Posterior vena cava (tissue), 2 donors: ENCODE results near the gene BPIFB1. TPM values are rescaled to one million over a fixed set of nuclear protein-coding genes. Genes with fewer than 3 reads are reported as not detected.

Source experiments
- DNase-seq: peaks from one replicate; pipeline ENCODE4 v3.0.0-alpha.2; 2020; ENCODE audit warnings: low spot score
- intact Hi-C, 2 donors: fragments of 100-400 bp; cut with DNase I; formaldehyde crosslinking; loops; one replicate each; pipeline versions ENCODE4 v1.14.1 to v1.14.2; 2022 to 2023
- total RNA-seq, 2 donors: library from RNA; stranded (reverse); fragmentation: NEBNext Ultra II Directional; extraction: Animal tissue kit (Norgen Biotek cat#: 25700); gene quantifications; one replicate each; pipeline ENCODE4 v1.2.1, GENCODE V29; 2021
- donor health status: DM: yes; HTN: yes; CAD: no.
- donor health status: DM: yes; HTN: yes; CAD: no.

The BPIFB1 gene
- total RNA-seq, 2 donors from 2014 or later: not detected

GRCh38 chr20:33313686-33314314 lies 30.8 kb downstream of the BPIFB1 start:
- no peak for DNase-seq
- intact Hi-C loops: no loop called here

DNA sequence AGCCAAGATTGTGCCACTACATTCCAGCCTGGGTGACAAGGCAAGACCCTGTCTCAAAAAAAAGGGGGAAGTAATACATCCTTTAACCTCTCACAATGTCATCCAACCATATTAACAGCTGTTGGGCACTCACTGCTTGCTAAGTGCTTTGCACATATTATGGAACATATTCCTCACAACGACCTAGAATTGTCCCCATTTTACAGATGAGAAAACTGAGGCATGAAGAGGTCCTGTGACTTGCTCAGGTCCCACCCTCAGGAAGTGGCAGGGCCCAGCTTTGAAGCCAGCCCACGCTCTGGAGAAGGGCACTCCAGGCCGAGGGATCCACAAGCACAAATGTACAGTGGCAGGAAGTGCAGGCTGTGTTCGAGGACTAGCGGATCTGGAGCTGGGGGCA lies 33.3 kb downstream of the BPIFB1 start:
- no peak for DNase-seq
- intact Hi-C loops: no loop called here

- no peak for DNase-seq
- intact Hi-C loops: no loop called here
Observed at GRCh38 chr20:33316958-33317357, 33.9 kb downstream of the BPIFB1 start.

- no peak for DNase-seq
Observed at GRCh38 chr20:33317424-33318095, 34.5 kb downstream of the BPIFB1 start.

DNA sequence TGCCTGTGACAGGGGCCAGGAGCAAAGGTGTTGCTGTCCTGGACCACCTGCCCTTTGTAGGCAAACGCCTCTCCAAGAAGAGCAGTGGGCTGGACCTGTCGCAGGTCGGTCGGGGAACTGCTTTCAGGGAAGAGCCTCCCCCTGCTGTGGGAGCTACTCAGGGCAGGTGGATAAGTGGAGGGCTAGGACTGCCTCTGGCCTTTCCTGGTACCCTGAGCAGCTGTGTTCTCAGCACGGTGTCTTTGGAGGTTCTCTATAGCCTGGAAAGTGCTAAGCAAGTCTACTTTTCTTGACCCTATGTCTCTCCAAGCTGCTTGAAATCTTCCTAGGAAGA lies 35.0 kb downstream of the BPIFB1 start:
- intact Hi-C loops: no loop called here
- no peak for DNase-seq

More at GRCh38 chr20:33317424-33318095, 34.5 kb downstream of the BPIFB1 start:
- intact Hi-C loops: no loop called here

DNA sequence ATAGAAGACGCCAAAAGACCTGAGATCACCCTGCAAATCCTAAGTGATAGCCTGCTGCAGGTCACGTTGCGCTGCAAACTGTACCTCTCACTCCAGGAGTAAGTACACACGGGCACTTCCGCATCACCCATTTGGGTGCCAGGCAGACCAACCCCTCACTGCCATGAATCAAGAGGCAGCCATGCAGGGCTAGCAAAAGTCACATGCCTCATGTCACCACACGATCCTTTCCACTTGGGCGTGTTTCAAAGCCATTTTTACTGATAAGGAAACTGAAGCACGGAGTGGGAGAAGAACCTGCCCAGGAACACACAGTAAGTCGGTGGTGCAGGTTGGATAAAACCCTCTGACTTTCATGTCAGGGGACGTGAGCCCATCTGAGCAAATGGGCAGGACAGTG lies 37.0 kb downstream of the BPIFB1 start:
- intact Hi-C loops: no loop called here
- DNase-seq: no peak

DNA sequence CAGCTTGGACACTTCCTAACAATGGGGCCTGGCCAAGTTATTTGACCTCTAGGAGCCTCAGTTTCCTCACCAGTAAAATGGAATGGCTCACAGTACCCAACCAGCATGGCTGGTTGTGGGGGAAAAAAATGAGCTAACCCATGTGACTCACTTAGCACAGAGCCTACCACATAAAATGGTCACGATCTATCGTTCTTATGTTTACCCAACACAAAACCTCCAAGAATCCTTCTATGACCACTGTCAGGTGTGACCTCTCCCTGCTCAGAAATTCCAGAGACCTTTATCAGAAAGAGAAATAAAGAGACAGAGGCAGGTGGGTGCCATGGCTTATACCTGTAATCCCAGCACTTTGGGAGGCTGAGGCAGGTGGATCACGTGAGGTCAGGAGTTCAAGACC lies 39.4 kb downstream of the BPIFB1 start:
- intact Hi-C loops: no loop called here
- no peak for DNase-seq

DNA sequence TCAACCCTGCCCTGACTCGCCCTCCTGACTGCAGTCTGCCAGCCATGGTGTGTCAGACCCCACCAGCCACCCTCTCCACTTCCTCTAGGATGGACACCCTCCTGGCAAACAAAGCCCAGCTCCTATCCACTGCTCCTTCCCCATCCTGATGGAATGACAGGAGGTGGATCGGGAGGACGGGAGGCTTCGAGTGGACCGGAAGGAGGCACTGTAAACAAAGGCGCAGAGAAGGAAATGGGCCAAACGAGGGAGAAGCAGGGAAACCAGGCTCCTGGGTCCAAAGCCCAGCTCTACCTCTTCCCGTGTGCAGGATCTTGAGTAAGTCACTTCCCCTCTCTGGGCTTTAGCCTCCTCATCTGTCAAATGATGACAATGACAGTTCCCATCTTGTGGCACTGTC lies 40.2 kb downstream of the BPIFB1 start:
- intact Hi-C loops: no loop called here
- no peak for DNase-seq

DNA sequence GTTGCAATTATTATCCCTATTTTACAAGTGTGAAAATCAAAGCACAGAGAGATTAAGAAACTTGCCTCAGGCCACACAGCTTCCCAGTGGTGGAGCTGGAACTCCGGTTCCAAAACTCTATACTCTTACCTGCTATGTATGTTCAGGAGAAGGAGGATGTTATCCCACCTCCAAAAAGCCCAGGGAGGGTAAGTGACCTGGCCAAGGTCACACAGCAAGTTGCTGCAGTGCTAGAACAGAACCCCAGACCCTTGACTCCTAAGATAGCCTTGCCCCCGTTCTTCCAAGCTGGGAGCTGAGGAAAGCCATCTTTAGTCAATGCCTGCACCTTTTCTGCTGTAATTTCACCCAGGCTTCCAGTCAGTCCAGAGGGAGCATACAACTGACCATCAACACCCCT lies 42.3 kb downstream of the BPIFB1 start:
- intact Hi-C loops: no loop called here
- DNase-seq: no peak

DNA sequence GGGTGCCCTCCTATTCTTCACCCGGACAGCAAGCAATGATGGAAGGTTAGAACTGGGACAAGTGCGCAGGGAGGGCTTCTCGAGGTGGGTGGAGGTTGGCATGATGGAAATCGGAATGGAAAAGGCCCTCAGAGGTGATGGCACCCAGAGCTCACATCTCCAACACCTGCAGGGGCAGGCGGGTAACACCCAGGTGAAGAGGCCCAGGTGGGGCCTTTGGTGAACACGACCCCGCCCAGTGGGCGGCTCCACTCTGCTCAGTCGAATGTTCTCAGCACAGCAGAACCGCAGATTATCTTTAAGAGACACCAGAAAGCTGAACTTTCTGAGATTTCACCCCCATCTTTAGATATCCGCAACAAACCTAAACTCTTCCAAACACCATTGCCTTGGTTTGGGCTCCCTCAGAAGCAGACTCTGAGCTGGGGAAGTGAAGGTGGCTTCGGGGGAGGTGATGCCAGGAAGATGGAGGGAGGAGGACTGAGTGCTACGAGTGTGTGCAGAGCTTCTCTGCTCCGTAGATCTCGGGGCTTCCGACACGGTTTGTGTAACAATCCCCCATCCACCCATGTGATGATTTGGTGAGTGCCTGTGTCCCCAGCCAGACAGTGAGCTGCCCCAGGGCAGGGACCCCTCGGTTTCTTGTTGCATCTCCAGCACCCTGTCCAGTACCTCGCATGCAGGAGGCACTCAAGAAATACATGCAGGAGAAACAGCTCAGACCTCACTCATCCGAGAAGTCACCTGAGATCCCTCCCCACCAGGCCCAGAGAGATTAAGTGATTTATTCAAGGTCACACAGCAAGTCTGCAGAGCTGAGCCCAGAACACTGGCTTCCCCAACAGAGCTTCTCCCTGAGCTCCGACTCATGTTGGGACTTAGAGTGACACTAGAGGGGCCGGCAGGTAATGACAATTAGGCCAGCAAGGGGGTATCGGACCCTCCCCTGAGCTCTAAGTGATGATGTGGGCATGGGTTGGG lies 45.4 kb downstream of the BPIFB1 start:
- no peak for DNase-seq

GRCh38 chr20:33332905-33333456 lies 50.0 kb downstream of the BPIFB1 start:
- intact Hi-C loops: no loop called here
- no peak for DNase-seq

More for the DNA sequence above, 45.4 kb downstream of the BPIFB1 start:
- intact Hi-C loops: no loop called here

DNA sequence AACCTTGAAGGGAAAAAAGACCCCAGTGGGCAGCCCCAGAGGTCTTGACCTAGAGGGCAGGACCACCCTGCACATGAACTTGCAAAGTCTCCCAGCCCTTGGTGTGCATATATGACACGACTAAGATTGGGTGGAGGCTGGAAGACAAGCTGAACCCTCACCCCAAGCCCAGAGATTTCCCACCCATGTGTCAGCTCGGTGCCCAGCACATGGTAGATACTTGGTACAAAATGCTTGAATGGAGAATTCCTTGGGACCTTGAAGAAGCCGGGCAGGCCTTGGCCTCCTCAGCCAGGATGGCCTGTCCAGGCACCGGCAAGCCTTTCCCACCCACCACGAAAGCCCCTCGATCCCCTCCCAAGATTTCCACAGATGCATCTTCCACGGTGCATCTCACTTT lies 50.6 kb downstream of the BPIFB1 start:
- intact Hi-C loops: no loop called here
- DNase-seq: no peak

DNA sequence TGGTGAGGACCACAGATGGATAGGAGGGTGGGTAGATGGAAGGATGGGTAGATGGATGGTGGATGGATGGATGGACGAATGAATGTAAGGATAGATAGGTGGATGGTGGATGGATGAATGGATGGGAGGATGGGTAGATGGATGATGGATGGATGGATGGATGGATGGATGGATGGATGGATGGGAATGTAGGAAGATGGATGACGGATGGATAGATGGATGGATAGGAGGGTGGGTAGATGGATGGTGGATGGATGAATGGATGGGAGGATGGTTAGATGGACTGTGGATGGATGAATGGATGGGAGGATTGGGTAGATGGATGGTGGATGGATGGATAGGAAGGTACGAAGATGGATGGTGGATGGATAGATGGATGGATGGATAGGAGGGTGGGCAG lies 51.1 kb downstream of the BPIFB1 start:
- intact Hi-C loops: no loop called here

GRCh38 chr20:33336375-33336774 lies 53.4 kb downstream of the BPIFB1 start:
- DNase-seq: no peak
- intact Hi-C loops: no loop called here

More for the DNA sequence above, 51.1 kb downstream of the BPIFB1 start:
- DNase-seq: no peak

DNA sequence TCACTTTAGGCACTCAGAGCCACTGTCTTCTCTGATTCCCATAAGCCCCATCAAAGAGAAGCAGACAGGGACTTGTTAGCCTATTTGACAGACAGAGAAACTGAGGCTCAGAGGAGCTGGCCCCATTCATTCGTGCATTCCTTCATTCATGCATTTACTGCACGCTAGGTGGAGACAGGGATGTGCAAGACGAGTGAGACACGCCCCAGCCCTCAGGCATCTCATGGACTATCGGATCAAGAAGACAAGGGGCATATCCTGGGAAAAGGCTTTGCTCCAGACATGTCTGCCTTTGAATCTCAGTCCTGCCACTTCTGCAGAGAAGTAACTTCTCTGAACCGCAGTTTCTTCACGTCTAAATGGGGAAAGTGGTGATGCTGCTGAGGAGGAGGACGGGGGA lies 54.1 kb downstream of the BPIFB1 start:
- no peak for DNase-seq
- intact Hi-C loops: no loop called here

DNA sequence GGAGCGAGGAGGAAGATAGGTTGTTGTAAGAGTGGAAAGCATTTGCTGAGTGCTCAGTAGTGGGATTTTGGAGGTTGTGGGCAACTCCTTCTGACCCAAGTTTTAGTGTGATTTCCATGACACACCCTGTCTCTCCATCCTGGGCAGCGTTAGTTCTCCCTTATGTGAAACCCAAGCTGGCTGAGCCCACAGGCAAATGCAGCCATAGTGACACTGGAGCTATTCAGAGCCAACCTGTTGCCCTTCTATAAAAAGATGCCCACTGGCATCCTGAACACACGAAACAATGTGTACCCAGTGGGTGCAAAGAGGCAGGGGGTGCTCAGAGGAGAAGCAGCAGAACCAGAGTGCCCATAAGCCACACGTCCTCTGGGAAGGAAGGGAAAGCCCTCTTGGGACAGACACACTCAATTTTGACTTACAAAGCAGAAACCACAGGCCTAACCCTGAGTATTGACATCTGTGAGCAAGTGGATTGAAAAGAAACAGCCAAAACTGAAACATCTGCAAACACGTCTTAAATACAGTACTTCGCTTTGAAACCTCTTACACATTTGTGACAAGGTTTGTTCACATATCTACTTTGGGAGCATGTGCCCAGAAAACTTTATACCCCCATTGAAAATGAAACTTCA lies 54.6 kb downstream of the BPIFB1 start:
- no peak for DNase-seq
- intact Hi-C loops: no loop called here

GRCh38 chr20:33338467-33339258 lies 55.6 kb downstream of the BPIFB1 start:
- intact Hi-C loops: no loop called here
- DNase-seq: peak; percentile 1

- peak; percentile 64 for DNase-seq
Observed at GRCh38 chr20:33339515-33340058, 56.6 kb downstream of the BPIFB1 start.

More at GRCh38 chr20:33339515-33340058, 56.6 kb downstream of the BPIFB1 start:
- intact Hi-C loops: no loop called here
